GM19372 (cell line): ENCODE data around the gene CLEC4F.

ENCODE experiments used
- ATAC-seq: cut with Tn5 transposase; IDR thresholded peaks from one replicate; pipeline ENCODE4 v1.9.1; 2021; ENCODE audit warnings: mild to moderate bottlenecking, low read depth, moderate library complexity; ENCODE audit not compliant: unreplicated experiment

Gene CLEC4F

GRCh38 chr2:70820499-70820898, at the start of gene CLEC4F:
Gene CLEC4F, minus strand, starts transcription at chr2:70820599. Its CDS starts 76 bp downstream, at chr2:70820523.
- ATAC-seq, result no peak

DNA sequence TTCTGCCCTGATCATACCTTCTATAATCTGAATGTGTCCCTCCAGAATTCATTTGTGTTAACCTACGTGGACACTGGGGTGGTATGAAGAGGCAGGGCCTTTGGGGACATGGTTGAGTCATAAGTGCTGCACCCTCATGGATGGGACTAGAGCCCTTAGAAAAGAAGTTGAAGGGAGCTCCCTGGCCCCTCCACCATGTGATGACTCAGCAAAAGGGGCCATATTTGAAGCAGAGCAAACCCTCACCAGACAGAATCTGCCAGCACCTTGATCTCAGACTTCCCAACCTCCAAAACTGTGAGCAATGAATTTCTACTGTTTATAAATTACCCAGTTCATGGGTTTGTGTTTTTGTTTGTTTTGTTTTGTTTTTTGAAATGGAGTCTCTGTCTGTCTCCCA, 48.6 kb upstream of the CLEC4F start:
- no peak for ATAC-seq

GRCh38 chr2:70861777-70862625, 41.6 kb upstream of the CLEC4F start:
- ATAC-seq, result no peak

- ATAC-seq, result no peak
Observed at GRCh38 chr2:70855667-70856066, 35.3 kb upstream of the CLEC4F start.

GRCh38 chr2:70854411-70854810, 34.0 kb upstream of the CLEC4F start:
- ATAC-seq, result no peak

- no peak for ATAC-seq
Observed at GRCh38 chr2:70852824-70853223, 32.4 kb upstream of the CLEC4F start.

GRCh38 chr2:70851704-70852103, 31.3 kb upstream of the CLEC4F start:
- peak; percentile 67 for ATAC-seq

- no peak for ATAC-seq
Observed at GRCh38 chr2:70850925-70851324, 30.5 kb upstream of the CLEC4F start.

GRCh38 chr2:70842401-70842800, 22.0 kb upstream of the CLEC4F start:
- ATAC-seq, result no peak

DNA sequence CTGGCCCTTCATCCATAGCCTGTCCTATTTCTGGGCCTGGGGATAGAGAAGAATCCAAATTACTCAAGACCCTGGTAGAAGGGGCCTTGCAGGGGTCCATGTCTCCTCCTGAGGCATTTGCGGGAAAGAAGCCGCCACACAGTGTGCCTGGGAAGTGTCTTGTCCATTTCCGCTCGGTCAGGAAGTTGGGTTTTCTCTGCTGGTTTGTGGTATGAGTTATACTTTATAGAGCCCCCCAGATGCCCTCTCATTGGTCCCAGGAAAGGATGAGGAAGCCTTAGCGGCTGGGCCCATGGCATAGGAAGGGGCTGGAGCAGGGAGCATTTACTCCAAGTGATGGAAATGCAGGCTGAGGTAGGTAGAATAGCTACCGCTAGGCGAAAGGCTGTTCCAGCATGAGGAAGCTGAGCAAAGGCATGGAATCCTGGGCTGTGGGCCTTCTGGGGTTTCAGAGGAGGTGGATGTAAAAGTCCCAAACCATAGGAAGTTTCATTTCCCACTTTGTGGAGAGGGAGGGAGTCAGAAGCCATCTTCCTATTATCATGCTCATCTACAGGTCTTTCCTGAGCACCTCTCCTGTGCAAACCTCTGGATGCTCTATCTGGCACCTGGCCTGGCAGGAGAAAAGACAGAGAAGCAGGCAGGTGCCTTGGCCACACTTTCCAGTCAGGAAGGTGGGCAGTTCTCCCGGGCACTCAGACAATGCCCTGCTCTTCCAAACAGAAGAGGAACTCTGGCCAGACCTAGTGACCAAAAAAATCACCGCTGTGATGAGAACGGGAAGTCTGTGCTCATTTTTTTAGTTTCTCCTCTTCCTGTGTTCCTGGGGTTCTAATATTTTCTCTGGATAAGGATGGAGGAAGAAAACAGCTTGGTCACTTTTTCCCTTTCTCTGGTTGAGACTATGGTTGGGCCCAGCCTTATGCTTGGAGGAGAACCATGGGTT, 17.9 kb upstream of the CLEC4F start:
- ATAC-seq, result no peak

DNA sequence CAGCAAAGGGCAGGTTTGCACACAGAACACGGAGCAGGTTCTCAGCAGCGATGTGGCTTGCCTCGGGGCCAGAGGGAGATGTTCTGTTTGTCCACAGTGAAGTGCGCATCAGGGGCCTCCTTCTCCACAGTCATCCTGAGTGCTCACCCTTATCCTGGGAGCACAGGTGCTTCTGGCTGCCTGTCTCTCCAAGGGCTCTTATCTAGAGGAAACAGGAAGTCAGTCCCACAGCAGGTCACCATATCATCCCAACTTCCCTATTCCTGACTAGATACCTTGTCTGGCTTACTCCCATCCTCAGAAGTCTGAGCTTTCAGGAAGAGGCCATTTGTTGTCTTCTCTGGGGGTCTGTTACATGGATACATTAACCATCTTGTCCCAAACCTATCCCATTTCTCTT, 15.2 kb upstream of the CLEC4F start, which contains the start of gene CD207:
Gene CD207 (minus strand): TSS at position 174 of the 400 bp plus-strand sequence. CDS start 40 bp downstream, at position 134.
- no peak for ATAC-seq

DNA sequence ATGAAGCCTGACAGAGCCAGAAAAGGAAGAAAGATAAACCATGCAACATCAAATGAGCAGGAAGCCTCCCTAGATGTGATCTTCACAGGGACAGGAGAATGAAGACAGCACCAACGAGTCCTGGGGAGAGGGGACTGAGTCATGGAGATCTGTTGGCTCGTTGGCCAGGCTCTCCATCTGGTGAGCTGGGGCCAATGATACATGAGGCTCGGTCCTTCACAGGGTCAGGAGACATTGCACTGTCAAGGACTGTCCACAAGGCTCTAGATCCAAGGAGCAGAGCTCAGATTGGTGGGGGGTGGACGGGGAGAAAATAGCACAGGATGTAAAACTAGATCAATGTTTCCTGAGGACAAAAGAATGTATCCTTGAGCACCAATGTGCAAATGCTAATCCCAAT, 14.5 kb upstream of the CLEC4F start:
- no peak for ATAC-seq

DNA sequence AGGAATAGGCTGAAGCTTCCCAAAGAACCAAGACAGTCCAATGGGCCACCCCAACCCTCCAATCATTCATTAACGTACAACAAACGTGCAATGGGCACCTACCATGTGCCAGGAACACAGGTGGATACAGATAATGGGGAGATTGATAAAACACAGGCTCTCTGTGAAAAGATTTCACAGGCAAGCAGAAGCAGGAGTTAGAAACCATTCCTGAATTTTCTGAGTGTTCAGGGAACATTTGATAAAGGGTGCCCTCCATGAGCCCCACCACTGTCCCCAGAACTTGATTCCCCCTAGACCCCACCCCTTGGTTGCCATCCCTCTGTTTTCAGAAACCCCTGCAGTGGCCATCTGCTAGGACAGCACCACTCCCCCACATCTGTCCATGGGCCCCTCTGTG, 13.7 kb upstream of the CLEC4F start:
- no peak for ATAC-seq

GRCh38 chr2:70833246-70833645, 12.8 kb upstream of the CLEC4F start:
- no peak for ATAC-seq

DNA sequence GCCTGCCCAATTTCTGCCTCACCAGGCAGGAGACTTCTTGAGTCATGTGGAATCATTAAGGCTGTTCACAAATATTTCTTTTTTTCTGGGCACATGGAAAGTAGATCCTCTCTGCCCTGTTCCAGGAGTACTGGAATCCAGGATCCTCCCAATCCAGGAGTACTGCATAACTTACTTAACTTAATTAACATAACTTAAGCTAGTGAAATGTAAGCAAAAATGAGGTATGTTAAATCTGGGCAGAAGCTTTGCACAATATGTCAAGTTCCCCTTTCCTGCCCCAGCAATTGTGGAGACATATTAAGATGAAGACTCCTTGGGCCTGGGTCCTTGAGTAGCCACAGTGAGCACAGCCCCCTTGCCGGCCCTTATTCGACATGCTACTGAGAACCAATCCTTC, 12.0 kb upstream of the CLEC4F start:
- no peak for ATAC-seq

- no peak for ATAC-seq
Observed at GRCh38 chr2:70831861-70832260, 11.5 kb upstream of the CLEC4F start.

DNA sequence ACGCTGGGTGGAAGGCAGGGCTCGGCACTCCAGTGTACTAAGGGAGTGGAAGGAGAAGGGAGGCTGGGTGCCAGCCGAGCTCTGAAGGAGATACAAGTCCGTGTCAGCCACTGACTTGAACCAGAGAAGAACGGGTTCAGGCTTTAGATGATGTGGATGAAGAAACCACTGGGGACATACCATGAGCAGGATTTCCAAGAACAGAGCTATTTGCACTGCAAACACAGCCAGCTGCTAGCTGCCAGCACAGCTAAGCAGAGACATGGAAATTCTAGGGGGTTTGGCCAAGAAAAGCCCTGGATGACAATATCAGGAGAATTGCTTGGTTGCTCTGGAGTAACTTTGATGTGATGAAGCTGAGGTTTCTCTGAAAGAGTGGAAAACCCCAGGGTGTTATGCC, 10.0 kb upstream of the CLEC4F start:
- no peak for ATAC-seq

- no peak for ATAC-seq
Observed at GRCh38 chr2:70829916-70830315, 9.5 kb upstream of the CLEC4F start.

DNA sequence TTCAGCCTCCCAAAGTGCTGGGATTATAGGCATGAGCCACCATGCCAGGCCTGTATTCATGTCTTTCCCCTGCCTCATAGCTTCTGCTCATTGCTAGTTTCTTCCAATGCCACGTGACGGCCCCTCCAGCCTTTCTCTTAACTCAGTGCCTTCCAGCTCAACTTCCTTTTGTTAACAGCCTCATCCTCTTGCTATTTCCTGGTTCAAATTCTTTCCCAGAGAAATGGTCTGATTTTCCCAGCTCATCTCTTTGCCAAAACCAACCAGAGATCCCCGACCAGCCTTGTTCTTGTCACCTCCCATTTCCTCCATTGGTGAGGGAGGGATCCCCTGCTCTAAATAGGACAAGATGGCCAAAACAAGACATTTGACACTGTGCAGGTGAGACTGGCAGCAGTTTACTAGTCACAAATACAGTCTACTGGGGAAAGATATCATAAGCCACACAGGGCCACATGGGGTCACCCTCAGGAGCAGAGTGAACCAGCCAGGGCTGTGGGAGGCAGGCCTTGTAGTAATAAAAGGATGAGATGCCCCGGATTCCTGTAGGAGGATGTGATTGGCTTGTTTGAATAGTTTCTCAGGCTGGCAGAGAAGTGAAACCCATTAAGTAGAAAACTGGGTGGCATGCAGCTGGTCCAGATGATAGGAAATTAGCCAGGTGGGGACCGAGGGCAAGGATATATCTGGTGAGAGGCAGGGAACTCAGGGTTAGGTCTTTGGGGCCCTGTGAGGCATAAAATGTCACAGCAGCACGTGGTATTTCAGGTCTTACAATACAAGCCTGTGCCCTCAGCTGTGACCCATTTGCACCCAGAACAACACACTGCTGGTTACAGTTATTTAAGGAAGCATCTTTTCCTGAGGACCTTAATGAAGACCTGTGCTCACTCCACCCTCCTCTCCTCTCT, 8.8 kb upstream of the CLEC4F start:
- no peak for ATAC-seq

DNA sequence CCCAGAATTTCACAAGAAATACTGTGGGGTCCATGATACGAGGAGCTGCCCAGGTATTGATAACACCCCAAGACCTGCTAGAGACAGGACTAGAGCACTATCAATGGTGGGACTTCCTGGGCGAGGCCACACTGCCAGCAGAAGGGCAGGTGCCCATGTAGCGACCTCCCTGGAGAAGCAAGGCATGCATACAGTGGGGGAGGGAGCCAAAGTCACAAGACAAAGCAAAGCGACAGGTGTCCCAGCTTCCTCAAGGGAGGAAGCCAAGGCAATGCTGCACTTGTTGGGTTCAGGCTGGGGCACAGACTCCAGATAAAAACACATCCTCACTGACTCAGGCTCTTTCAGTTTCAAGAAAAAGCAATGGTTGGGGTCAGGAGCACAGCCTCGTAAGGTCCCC, 7.7 kb upstream of the CLEC4F start:
- no peak for ATAC-seq
